GM19467 (cell line): ENCODE data around the gene LBH.

Source experiments
- ATAC-seq: cut with Tn5 transposase; IDR thresholded peaks from one replicate; pipeline ENCODE4 v1.9.1; 2021; ENCODE audit warnings: mild to moderate bottlenecking, moderate library complexity; ENCODE audit not compliant: unreplicated experiment

LBH gene

DNA sequence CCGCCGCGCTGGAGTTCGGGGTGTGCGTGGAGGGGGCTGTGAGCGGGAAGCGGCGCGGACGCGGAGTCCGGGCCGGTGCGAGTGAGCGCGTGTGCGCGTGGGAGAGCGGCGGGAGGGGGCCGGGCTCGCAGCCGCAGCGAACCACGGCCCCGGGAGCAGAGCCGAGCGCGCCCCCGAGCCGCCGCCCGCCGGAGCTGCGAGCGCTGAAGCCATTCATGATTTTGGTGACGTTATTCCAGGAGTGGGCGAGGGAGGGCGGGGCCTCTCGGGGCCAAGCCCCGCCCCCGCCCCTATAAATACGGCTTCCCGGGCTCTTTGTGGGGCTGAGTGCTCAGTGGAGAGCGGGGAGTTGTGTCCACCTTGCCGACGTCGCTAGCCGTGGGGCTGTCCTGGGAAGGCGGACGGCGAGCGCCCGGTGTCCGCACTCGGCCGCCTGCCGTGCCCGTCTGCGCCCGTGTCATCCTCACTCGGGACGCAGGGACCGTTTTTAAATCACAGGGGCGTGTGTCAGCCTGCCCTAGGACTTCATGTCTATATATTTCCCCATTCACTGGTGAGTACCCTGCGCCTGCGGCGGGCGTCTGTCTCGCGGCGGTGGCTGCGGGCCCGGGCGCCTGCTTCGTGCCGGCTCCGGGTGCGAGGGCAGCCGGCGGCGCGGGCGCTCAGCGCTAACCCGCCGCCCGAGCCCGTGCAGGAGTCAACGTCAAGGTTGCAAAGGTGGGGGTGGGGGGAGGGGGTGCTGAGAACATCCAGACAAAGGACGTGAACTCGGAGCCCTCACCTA lies at the start of gene LBH:
LBH (plus strand) TSS at position 323 of the 784 bp plus-strand sequence; CDS start at position 528, 205 bp downstream.
- ATAC-seq = peak; percentile 44

GRCh38 chr2:30184035-30184434 lies 47.3 kb upstream of the LBH start:
- ATAC-seq = no peak

DNA sequence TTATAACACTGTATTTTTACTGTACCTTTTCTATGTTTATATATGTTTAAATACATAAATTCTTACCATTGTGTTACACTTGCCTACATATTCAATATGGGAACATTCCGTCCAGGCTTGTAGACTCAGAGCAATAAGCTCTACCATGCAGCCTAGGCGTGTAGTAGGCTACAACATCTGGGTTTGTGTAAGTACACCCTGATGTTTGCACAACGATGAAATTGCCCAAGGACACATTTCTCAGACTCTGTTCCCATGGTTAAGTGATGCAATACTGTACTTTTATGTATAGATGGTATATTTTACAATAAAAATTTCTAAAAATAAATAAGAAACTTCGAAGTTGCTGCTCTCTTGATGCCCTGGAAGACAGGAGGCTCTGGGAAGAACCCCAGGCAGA lies 46.2 kb upstream of the LBH start:
- ATAC-seq = no peak

DNA sequence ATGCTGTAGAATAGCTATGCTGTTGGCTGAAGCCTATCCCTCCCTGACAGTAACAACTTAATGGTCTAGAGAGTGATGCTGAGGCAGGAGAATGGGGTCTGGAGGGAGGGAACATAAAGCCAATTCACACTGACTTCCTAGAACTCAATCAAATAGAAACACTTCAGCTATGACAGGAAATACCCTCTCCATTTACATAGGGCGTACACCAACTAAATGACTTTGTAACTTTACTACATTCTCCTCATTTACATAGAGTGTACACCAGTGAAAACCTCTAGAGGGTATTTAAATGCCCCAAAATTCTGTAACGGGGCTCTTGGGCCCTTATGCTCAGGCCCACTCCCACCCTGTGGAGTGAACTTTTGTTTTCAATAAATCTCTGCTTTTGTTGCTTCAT lies 43.0 kb upstream of the LBH start:
- ATAC-seq = no peak

DNA sequence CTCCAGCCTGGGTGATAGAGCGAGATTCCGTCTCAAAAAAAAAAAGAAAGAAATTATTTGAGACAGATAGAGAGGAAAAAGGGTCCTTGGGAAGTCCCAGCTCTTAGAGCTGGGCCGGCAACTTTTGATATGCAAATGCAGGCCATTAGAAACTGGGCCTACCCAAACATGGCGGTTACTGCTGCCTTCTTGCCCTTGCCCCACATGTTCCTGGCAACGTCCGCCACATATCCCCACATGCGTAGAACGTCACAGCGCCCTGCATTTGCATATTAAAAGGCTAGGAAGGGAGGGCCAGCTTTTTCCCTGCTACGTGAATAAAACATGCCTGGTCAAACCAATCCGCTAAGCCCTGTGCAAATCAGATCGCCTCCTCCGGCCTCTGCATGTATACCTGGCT lies 40.7 kb upstream of the LBH start:
- ATAC-seq = no peak

DNA sequence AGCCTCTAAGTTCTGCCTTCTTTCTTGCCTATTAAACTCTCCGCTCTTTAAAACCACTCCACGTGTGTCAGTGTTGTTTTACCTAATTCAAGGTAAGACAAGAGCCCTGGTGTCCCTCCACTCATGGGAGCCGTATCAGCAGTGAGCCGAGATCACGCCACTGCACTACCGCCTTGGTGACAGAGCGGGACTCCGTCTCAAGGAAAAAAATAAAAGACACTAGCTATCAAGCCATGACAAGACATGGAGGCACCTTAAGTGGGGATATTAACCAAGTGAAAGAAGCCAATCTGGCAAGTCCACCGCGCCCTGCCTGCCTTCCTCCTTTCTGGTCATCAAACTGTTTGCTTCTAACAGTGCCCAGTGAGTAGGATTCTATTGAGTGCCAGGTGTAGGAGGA lies 40.2 kb upstream of the LBH start:
- no peak for ATAC-seq

DNA sequence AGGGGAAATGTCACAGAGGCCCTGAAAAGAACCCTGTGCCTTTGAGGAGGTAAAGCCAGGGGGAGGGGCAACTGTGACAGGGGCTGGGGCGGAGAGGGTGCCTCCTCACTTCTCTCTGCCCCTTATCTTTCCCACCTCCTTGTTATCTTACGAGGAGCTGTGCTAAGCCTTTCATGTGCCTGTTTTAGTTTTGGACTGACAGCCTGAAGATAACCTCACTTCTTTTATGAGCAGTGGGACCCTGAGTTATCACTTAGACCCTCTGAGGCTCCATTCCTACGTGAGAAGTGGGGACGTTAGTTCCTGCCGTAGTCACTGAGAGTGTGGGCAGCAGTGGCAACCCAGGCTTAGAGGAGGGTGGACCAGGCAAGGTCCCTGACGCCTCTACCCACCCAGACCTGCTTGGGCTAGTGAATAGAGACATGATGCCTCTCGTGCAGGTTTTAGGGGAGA lies 39.5 kb upstream of the LBH start:
- no peak for ATAC-seq

- ATAC-seq = no peak
These were observed 39.0 kb upstream of the LBH start for GRCh38 chr2:30192314-30192713.

GRCh38 chr2:30193104-30193681 lies 38.1 kb upstream of the LBH start:
- no peak for ATAC-seq

DNA sequence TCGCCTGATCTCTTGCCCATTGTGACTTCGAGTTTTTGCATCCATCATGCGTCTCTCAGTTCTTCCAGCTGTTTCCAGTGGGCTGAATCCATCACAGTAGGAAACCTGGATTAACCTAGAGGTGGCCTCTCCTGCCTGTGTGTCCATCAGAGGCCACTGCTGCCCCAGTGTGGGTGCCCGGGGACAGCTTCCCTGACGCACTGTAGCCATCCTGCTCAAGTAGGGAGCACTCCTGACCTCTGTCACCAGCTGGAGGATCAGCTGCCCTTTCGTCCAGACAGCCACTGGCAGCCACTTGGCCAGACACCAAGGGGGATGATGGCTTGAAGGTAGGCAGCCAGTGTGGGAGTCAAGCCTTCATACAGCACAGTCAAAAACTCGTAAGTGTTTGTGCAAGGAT lies 36.9 kb upstream of the LBH start:
- no peak for ATAC-seq

DNA sequence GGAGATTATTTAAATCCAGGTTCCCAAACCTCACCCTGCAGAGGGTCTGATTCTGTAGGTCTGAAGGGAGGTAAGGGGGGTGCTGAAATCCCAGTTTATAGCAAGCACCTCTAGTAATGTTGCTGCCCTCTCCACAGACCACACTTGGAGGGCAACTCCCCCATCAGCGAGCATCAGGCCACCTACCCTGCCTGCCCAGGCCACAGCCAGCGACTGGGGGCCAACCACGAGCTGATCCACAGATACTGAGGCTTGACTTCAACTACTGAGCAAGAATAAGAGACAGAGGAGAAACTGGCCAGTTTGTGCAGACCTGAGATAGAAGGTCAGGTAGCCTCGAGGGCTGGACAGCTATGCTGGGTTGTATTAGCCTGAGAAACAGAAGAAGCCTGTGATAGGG lies 36.3 kb upstream of the LBH start:
- no peak for ATAC-seq

GRCh38 chr2:30197570-30198192 lies 33.7 kb upstream of the LBH start:
- ATAC-seq = no peak

DNA sequence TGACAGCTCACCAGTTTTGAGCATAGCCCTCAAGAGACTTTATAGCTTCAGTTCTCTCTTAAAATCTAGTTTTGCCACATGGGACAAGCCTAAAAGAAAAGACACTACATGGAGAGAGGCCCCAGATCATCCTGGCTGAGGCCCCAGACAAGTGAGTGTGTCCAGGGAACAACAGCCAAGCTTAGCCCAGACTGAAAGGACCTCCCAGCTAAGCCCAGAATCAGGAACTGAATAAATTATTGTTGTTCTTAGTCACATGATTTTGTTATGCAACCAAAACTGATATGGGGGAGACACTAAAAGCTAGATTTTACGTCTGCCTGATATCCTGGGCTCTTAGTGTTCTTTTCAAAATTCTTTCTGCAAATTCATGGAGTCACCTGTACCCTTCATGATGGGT lies 29.3 kb upstream of the LBH start:
- no peak for ATAC-seq

DNA sequence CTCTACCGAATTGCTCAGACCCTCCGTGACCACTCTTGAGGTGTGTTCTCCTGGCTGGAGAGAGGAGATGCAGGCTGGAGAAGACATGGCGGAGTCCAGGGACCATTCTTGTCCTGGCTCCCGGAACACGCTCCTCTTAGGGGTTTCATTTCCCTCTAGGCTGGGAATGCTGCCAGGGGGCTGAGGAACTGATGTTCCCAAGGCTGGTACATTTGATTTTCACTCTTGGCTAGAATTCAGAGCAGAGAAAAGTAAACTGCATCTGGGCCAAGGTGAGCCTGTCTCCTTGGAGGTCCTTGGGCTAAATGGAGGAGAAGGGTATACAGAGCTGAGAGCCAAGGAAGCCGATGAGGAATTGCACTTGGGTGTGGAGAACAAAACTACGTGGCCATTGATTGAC lies 28.2 kb upstream of the LBH start:
- no peak for ATAC-seq

DNA sequence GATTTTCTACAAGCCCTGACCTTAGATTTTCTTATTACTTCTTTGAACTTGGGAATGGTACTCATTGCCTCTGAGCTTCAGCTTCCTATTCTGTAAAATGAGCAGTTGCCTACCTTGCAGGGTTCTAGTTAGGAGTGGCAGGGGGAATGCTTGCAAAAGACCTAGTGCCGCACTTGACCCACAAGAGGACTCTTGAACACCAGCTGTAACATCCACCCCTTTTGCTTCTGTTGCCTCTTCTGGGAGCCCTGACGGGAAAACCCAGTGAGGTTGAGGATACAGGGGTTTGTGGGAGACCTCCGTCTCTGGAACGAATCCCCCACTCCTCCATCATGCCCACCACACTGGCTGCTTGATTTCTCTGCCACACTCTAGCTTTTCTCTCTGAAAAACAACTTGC lies 27.1 kb upstream of the LBH start:
- no peak for ATAC-seq

- no peak for ATAC-seq
These were observed 25.9 kb upstream of the LBH start for GRCh38 chr2:30205456-30205855.

GRCh38 chr2:30206461-30207430 lies 24.6 kb upstream of the LBH start:
- no peak for ATAC-seq

- no peak for ATAC-seq
These were observed 22.9 kb upstream of the LBH start for GRCh38 chr2:30208453-30208852.

- ATAC-seq = no peak
These were observed 22.1 kb upstream of the LBH start for GRCh38 chr2:30209227-30209626.

GRCh38 chr2:30213326-30213725 lies 18.0 kb upstream of the LBH start:
- no peak for ATAC-seq

DNA sequence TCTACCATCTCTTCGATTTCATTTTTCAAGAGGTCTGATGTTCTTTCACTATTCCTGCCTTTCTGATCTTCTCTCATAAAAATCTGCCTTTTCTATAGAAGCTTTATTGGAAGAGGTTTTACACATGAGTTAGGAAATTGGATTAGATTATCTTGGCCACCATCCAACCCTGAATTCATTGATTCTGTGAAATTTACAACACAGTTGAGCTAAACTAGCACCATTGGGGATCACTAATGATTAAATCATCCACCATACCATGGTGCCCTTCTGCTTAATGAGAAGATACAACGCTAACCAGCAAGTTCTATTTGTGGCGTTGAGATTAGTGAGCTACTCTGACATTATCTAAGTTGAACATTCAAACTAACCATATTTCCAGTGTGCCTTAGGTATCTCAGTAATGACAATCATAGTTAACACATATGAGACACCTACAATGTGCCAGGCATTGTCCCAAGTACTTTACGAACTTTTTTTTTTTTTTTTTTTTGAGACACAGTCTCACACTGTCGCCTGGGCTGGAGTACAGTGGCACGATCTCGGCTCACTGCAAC lies 17.3 kb upstream of the LBH start:
- ATAC-seq = no peak
